Body of pancreas (tissue), 4 donors: ENCODE results near the gene TOGARAM2.

ENCODE experiments used
- POLR2A ChIP-seq, 3 donors: fragments of 450-650 bp; IDR thresholded peaks; one replicate each; pipeline ENCODE4 v1.6.1; 2016; ENCODE audit warnings: antibody characterized with exemption in 3 of 3, mild to moderate bottlenecking in 2 of 3
- TF ChIP-seq, protein P1 (sequence below), 7 experiments: fragments of 450-650 bp in 4 of 7; fragments of 200-600 bp in 3 of 7; sonication (generic) in 3 of 7; IDR thresholded peaks; one replicate each; pipeline ENCODE4 v1.5.1; 2016 to 2019; ENCODE audit warnings: antibody characterized with exemption in 7 of 7

DNA sequence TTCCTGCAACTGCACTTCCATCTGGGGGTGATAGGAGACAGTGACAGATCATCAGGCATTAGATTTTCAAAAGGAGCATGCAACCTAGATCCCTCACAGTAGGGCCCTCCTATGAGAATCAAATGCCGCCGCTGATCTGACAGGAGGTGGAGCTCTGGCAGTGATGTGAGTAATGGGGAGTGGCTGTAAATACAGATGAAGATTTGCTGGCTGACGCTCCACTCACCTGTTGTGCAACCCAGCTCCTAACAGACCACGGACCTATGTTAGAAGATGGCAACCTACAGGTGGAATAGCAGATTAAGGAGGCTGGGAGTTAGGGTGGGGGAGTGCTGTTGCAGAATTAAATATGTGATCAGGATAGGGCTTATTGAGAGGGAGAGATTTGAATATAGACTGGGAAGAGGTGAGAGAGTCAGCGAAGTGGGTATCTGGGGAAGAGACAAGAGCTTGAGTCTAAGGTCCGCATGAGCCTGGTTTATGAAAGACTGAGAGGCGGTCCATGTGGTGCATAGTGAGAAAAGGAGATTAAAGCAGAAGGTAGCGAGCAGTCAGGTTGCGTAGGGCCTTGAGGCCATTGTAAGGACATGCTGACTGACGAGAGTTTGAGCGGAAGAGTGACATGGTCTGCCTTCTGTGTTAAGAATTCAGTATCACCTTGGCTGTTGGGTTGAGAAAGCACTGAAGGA, 31.3 kb upstream of the TOGARAM2 start:
- TF ChIP-seq, protein P1, sequence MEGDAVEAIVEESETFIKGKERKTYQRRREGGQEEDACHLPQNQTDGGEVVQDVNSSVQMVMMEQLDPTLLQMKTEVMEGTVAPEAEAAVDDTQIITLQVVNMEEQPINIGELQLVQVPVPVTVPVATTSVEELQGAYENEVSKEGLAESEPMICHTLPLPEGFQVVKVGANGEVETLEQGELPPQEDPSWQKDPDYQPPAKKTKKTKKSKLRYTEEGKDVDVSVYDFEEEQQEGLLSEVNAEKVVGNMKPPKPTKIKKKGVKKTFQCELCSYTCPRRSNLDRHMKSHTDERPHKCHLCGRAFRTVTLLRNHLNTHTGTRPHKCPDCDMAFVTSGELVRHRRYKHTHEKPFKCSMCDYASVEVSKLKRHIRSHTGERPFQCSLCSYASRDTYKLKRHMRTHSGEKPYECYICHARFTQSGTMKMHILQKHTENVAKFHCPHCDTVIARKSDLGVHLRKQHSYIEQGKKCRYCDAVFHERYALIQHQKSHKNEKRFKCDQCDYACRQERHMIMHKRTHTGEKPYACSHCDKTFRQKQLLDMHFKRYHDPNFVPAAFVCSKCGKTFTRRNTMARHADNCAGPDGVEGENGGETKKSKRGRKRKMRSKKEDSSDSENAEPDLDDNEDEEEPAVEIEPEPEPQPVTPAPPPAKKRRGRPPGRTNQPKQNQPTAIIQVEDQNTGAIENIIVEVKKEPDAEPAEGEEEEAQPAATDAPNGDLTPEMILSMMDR (IDR thresholded peaks at IDR 0.05): no peak
- TF ChIP-seq POLR2A (IDR thresholded peaks at IDR 0.05): no peak
